SK-N-SH (cell line): ENCODE data around the gene SDC3. TPM values are rescaled to one million over a fixed set of nuclear protein-coding genes. Genes with fewer than 3 reads are reported as not detected.

Experiments used
- CTCF ChIA-PET: fragments of 300-600, 350-600 bp; formaldehyde crosslinking; extraction: SDS; loops from one replicate; lab custom pipeline; 2021; lab: Yijun Ruan, JAX
- POLR2A ChIA-PET: fragments of 350-600 bp; sonication (Branson Sonifier 250); formaldehyde crosslinking; extraction: SDS; loops from one replicate; lab custom pipeline; 2020; ENCODE audit warnings: antibody characterized with exemption, inconsistent platforms; lab: Yijun Ruan, JAX
- DNase-seq: peaks from one replicate; pipeline ENCODE4 v3.0.0; 2012
- H2AFZ ChIP-seq: fragments of 200-600 bp; sonication (generic); 2 replicates; pipeline ENCODE4 v1.8.1; 2016; ENCODE audit warnings: antibody characterized with exemption, mild to moderate bottlenecking, low read depth
- H3F3A ChIP-seq: fragments of 200-600 bp; sonication (generic); replicated peaks from 2 replicates; pipeline ENCODE3; 2016; ENCODE audit warnings: antibody characterized with exemption, mild to moderate bottlenecking; ENCODE audit not compliant: insufficient read depth
- H3K27ac ChIP-seq, 2 experiments: fragments of 200-500 bp in 1 of 2; fragments of 200-600 bp in 1 of 2; sonication (Bioruptor generic) in 1 of 2; sonication (generic), shearing (Covaris generic) in 1 of 2; 2 replicates each; pipeline versions ENCODE4 v1.5.1 to v1.6.1; 2014 to 2016; ENCODE audit warnings: low read depth in 2 of 2, inconsistent platforms in 1 of 2, low read length in 1 of 2, mild to moderate bottlenecking in 1 of 2, mixed read lengths in 1 of 2
- H3K27me3 ChIP-seq: fragments of 200-600 bp; sonication (generic), shearing (Covaris generic); 2 replicates; pipeline ENCODE4 v1.6.1; 2016; ENCODE audit warnings: mixed run types; ENCODE audit not compliant: insufficient read depth
- H3K36me3 ChIP-seq, 2 experiments: fragments of 200-500 bp in 1 of 2; fragments of 200-600 bp in 1 of 2; sonication (Bioruptor generic) in 1 of 2; sonication (generic) in 1 of 2; replicated peaks in 1 of 2; 2 replicates each; pipeline versions ENCODE3 to v1.5.1; 2014 to 2016; ENCODE audit warnings: low read length in 1 of 2, mild to moderate bottlenecking in 1 of 2; ENCODE audit not compliant: insufficient read depth in 2 of 2, control insufficient read depth in 1 of 2
- H3K4me1 ChIP-seq, 2 experiments: fragments of 200-500 bp in 1 of 2; fragments of 200-600 bp in 1 of 2; sonication (Bioruptor generic) in 1 of 2; sonication (generic), shearing (Covaris generic) in 1 of 2; 2 replicates each; pipeline versions ENCODE4 v1.5.1 to v1.6.1; 2014 to 2016; ENCODE audit warnings: low read depth in 1 of 2, low read length in 1 of 2, mixed run types in 1 of 2; ENCODE audit not compliant: insufficient read depth in 2 of 2, control insufficient read depth in 1 of 2
- H3K4me2 ChIP-seq: fragments of 200-600 bp; sonication (generic), shearing (Covaris generic); 2 replicates; pipeline ENCODE4 v1.6.1; 2017; ENCODE audit warnings: mixed run types
- H3K4me3 ChIP-seq, 2 experiments: fragments of 200-500 bp in 1 of 2; fragments of 200-600 bp in 1 of 2; sonication (Bioruptor generic) in 1 of 2; sonication (generic), shearing (Covaris generic) in 1 of 2; 2 replicates each; pipeline versions ENCODE4 v1.5.1 to v1.8.1; 2014 to 2016; ENCODE audit warnings: low read depth in 2 of 2, inconsistent platforms in 1 of 2, low read length in 1 of 2, mild to moderate bottlenecking in 1 of 2, mixed read lengths in 1 of 2, moderate library complexity in 1 of 2
- H3K79me2 ChIP-seq: fragments of 200-600 bp; sonication (generic); 2 replicates; pipeline ENCODE4 v1.8.1; 2017; ENCODE audit warnings: mild to moderate bottlenecking; ENCODE audit not compliant: insufficient read depth
- H3K9ac ChIP-seq: fragments of 200-600 bp; sonication (generic); 2 replicates; pipeline ENCODE4 v1.6.1; 2017; ENCODE audit warnings: mixed run types
- H3K9me2 ChIP-seq: fragments of 200-600 bp; sonication (generic); 2 replicates; pipeline ENCODE4 v1.6.1; 2017; ENCODE audit warnings: mixed run types
- H3K9me3 ChIP-seq: fragments of 200-600 bp; sonication (generic); 2 replicates; pipeline ENCODE4 v1.6.1; 2017; ENCODE audit warnings: mixed run types, mild to moderate bottlenecking, moderate library complexity
- H4K20me1 ChIP-seq: fragments of 200-600 bp; sonication (generic); 2 replicates; pipeline ENCODE4 v1.6.1; 2017; ENCODE audit warnings: mild to moderate bottlenecking, mixed run types; ENCODE audit not compliant: insufficient read depth
- FOSL2 ChIP-seq: IDR thresholded peaks from 2 replicates; pipeline ENCODE4 v1.4.0; 2012; ENCODE audit warnings: low read depth, mild to moderate bottlenecking, moderate library complexity, borderline replicate concordance
- JUND ChIP-seq: IDR thresholded peaks from 2 replicates; pipeline ENCODE4 v1.4.0; 2012
- RXRA ChIP-seq: IDR thresholded peaks from 2 replicates; pipeline ENCODE4 v1.4.0; 2012; ENCODE audit warnings: low read depth, mild to moderate bottlenecking, borderline replicate concordance
- TAF1 ChIP-seq: IDR thresholded peaks from 2 replicates; pipeline ENCODE4 v1.6.1; 2012; ENCODE audit warnings: low read depth, mild to moderate bottlenecking, low read length, moderate library complexity, borderline replicate concordance
- TEAD4 ChIP-seq: IDR thresholded peaks from 2 replicates; pipeline ENCODE4 v1.4.0; 2012; ENCODE audit warnings: mild to moderate bottlenecking, borderline replicate concordance; ENCODE audit not compliant: insufficient read depth
- YY1 ChIP-seq: IDR thresholded peaks from 2 replicates; pipeline ENCODE4 v1.4.0; 2012; ENCODE audit warnings: low read depth, mild to moderate bottlenecking
- ZBTB33 ChIP-seq: IDR thresholded peaks from 2 replicates; pipeline ENCODE4 v1.4.0; 2012; ENCODE audit warnings: low read depth, borderline replicate concordance
- WGBS: methylation state at CpG from one replicate; pipeline ENCODE4 v1.1.6; 2017; ENCODE audit warnings: low lambda C conversion rate; 5-methylcytosine and 5-hydroxymethylcytosine counted together
- polyA plus RNA-seq, 3 experiments: library from polyadenylated mRNA; depleted of rRNA; stranded (reverse); fragments of >200 nt; gene quantifications; 2 replicates each; pipeline ENCODE4 v1.2.3, GENCODE V29; 2012
- TF ChIP-seq, protein P1 (sequence below): fragments of 150-350 bp; IDR thresholded peaks from 2 replicates; pipeline ENCODE4 v1.6.1; 2017; ENCODE audit warnings: antibody characterized with exemption, low read length, low read depth, borderline replicate concordance

Gene SDC3
- polyA plus RNA-seq, 1 of the 3 experiments (the other 2 are of a cell fraction), result 18.8 TPM

GRCh38 chr1:30905916-30906620 lies 2.5 kb downstream of the SDC3 start:
- DNase-seq, result no peak
- H4K20me1 ChIP-seq, result peaks cover 63% of the 10 kb centered on the region
- TF ChIP-seq FOSL2 (no peak), YY1 (no peak), ZBTB33 (no peak)
- TF ChIP-seq, protein P1, sequence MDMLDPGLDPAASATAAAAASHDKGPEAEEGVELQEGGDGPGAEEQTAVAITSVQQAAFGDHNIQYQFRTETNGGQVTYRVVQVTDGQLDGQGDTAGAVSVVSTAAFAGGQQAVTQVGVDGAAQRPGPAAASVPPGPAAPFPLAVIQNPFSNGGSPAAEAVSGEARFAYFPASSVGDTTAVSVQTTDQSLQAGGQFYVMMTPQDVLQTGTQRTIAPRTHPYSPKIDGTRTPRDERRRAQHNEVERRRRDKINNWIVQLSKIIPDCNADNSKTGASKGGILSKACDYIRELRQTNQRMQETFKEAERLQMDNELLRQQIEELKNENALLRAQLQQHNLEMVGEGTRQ, result no peak
- H3K4me2 ChIP-seq, result peak overlapping the region; percentile 91; the same call in 1 of the 2 replicates
- H3K9ac ChIP-seq, result no peak overlapping the region
- H3K36me3 ChIP-seq, result no peaks in the 10 kb centered on the region
- H3K27ac ChIP-seq, result no peak overlapping the region
- ChIA-PET CTCF (interaction anchor here (0.8 to 47.0 kb wide), 9 partner anchors 13 to 187 kb away, joined by 3 to 1422 read pairs (median 5); partner anchors contain the start of gene MATN1), POLR2A (interaction anchor here (1.0 kb wide), 1 partner anchor 105 kb away, joined by 3 read pairs; no protein-coding TSS in a partner anchor)
- H3K4me3 ChIP-seq, result no peak overlapping the region
- peaks cover 4 to 33% of the 10 kb centered on the region in 2 experiments; a peak in 2 of 4 replicates for H3K4me1 ChIP-seq
- no peaks in the 10 kb centered on the region for H3F3A ChIP-seq
- 90% methylated on average over 8 of the region's 9 CpGs for whole genome bisulfite sequencing
- H3K9me2 ChIP-seq, result no peaks in the 10 kb centered on the region
- H3K79me2 ChIP-seq, result peaks cover 53% of the 10 kb centered on the region
- no peaks in the 10 kb centered on the region for H3K27me3 ChIP-seq
- no peak overlapping the region for H2AFZ ChIP-seq
- H3K9me3 ChIP-seq, result no peaks in the 10 kb centered on the region

DNA sequence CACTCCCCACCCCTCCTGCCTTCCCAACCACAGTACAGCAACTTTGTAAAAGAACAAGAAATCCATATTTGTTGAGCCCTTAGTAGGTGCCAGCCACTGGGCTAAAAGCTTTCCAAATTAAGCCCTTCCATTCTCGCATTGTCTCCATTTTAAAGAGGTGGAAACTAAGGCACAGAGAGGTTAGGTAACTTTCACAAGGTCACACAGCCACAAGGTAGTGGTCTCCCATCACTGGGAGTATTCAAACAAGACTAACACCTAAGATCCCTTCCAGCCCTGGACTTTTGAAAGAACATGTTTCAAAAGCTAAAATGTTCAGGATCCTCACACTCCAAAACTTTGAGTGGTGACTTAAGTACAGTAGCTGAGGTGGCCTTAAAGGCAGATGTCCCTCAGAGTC lies 3.2 kb downstream of the SDC3 start:
- H3K27ac ChIP-seq, result no peak overlapping the region
- POLR2A ChIA-PET, result interaction anchor here (1.0 kb wide), 1 partner anchor 81 kb away, joined by 3 read pairs; no protein-coding TSS in a partner anchor
- H3K4me3 ChIP-seq, result no peak overlapping the region
- no peak overlapping the region for H3K9ac ChIP-seq
- DNase-seq, result no peak
- H3K9me2 ChIP-seq, result no peaks in the 10 kb centered on the region
- H3K9me3 ChIP-seq, result no peaks in the 10 kb centered on the region
- no peaks in the 10 kb centered on the region for H3F3A ChIP-seq
- H4K20me1 ChIP-seq, result peaks cover 69% of the 10 kb centered on the region
- no peak overlapping the region for H2AFZ ChIP-seq
- CTCF ChIA-PET, result interaction anchor here (0.9 to 47.0 kb wide), 4 partner anchors 24 to 185 kb away, joined by 3 to 1422 read pairs (median 5); no protein-coding TSS in a partner anchor
- TF ChIP-seq JUND (no peak), TEAD4 (no peak), RXRA (no peak), TAF1 (no peak)
- WGBS, result 100% methylated on average over 1 of the region's 1 CpG
- no peak overlapping the region for H3K4me2 ChIP-seq
- H3K27me3 ChIP-seq, result no peaks in the 10 kb centered on the region
- peaks cover 56% of the 10 kb centered on the region for H3K79me2 ChIP-seq
- no peaks in the 10 kb centered on the region for H3K36me3 ChIP-seq
- peaks cover 4 to 38% of the 10 kb centered on the region in 2 experiments; a peak in 2 of 4 replicates for H3K4me1 ChIP-seq
